CD14-positive monocyte (primary cell): ENCODE measurements around the gene LETM1. TPM values are rescaled to one million over a fixed set of nuclear protein-coding genes. Genes with fewer than 3 reads are reported as not detected.

Experiments used
- DNase-seq, 3 donors: peaks; one replicate each; pipeline ENCODE4 v3.0.0-alpha.2; 2011 to 2022
- H2AFZ ChIP-seq: 2 replicates; pipeline ENCODE4 v1.6.0; 2012; ENCODE audit warnings: mild to moderate bottlenecking, low read depth, low read length, inconsistent platforms; ENCODE audit not compliant: insufficient read depth, poor library complexity, severe bottlenecking
- H3K27ac ChIP-seq, 2 donors: 1 replicate in 1 of 2; 2 replicates in 1 of 2; pipeline ENCODE4 v1.5.1; 2012 to 2013; ENCODE audit warnings: low read length in 2 of 2, control low read depth in 1 of 2, inconsistent platforms in 1 of 2, low read depth in 1 of 2, mild to moderate bottlenecking in 1 of 2
- H3K27me3 ChIP-seq, 2 donors: one replicate each; pipeline versions ENCODE4 v1.6.0 to v1.6.1; 2011 to 2013; ENCODE audit warnings: low read length in 2 of 2; ENCODE audit not compliant: control insufficient read depth in 2 of 2, insufficient read depth in 2 of 2
- H3K36me3 ChIP-seq, 2 donors: replicated peaks in 1 of 2; 1 replicate in 1 of 2; 2 replicates in 1 of 2; pipeline versions ENCODE4 v1.5.1 to v1.6.1; 2012 to 2013; ENCODE audit warnings: low read length in 2 of 2, control low read depth in 1 of 2, inconsistent platforms in 1 of 2, mild to moderate bottlenecking in 1 of 2; ENCODE audit not compliant: insufficient read depth in 2 of 2, control insufficient read depth in 1 of 2
- H3K4me1 ChIP-seq, 2 donors: 1 replicate in 1 of 2; 2 replicates in 1 of 2; pipeline versions ENCODE4 v1.5.1 to v1.6.1; 2012 to 2013; ENCODE audit warnings: low read length in 2 of 2, control low read depth in 1 of 2, inconsistent platforms in 1 of 2, mild to moderate bottlenecking in 1 of 2, moderate library complexity in 1 of 2; ENCODE audit not compliant: insufficient read depth in 2 of 2, control insufficient read depth in 1 of 2
- H3K4me2 ChIP-seq: replicated peaks from 2 replicates; pipeline ENCODE3; 2012; ENCODE audit warnings: low read length, moderate library complexity, mild to moderate bottlenecking; ENCODE audit not compliant: poor library complexity, severe bottlenecking; ENCODE audit errors: extremely low read depth
- H3K4me3 ChIP-seq, 3 experiments: fragments of 200-600 bp in 1 of 3; sonication (generic) in 1 of 3; replicated peaks in 1 of 3; 1 replicate in 2 of 3; 2 replicates in 1 of 3; pipeline ENCODE4 v1.5.1; 2011 to 2013; ENCODE audit warnings: low read length in 3 of 3, mild to moderate bottlenecking in 3 of 3, control low read depth in 2 of 3, low read depth in 2 of 3, inconsistent platforms in 1 of 3, moderate library complexity in 1 of 3
- H3K79me2 ChIP-seq: 2 replicates; pipeline ENCODE4 v1.6.0; 2012; ENCODE audit warnings: mild to moderate bottlenecking, control low read depth, inconsistent platforms, low read length, moderate library complexity; ENCODE audit not compliant: insufficient read depth
- H3K9ac ChIP-seq: 2 replicates; pipeline ENCODE4 v1.6.0; 2017; ENCODE audit warnings: low read length, mild to moderate bottlenecking; ENCODE audit not compliant: insufficient read depth, poor library complexity, severe bottlenecking
- H3K9me3 ChIP-seq, 2 donors: replicated peaks in 1 of 2; 1 replicate in 1 of 2; 2 replicates in 1 of 2; pipeline versions ENCODE4 v1.5.1 to v1.6.1; 2012 to 2013; ENCODE audit warnings: low read length in 2 of 2, control low read depth in 1 of 2; ENCODE audit not compliant: control insufficient read depth in 1 of 2, insufficient read depth in 1 of 2
- H4K20me1 ChIP-seq: 2 replicates; pipeline ENCODE4 v1.6.0; 2012; ENCODE audit warnings: mild to moderate bottlenecking, low read length, control low read depth, moderate library complexity; ENCODE audit not compliant: insufficient read depth
- H3K27ac Mint-ChIP-seq, 7 donors: one replicate each; pipeline ENCODE4 v1.8.0; 2020; ENCODE audit warnings: mild to moderate bottlenecking in 7 of 7, mixed read lengths in 7 of 7, moderate library complexity in 6 of 7, inconsistent platforms in 2 of 7
- H3K27me3 Mint-ChIP-seq, 3 donors: one replicate each; pipeline ENCODE4 v1.8.0; 2021 to 2022; ENCODE audit warnings: low read depth in 3 of 3, mild to moderate bottlenecking in 3 of 3, mixed read lengths in 3 of 3, moderate library complexity in 3 of 3, inconsistent platforms in 1 of 3
- H3K36me3 Mint-ChIP-seq, 2 donors: one replicate each; pipeline ENCODE4 v1.8.0; 2020; ENCODE audit warnings: mixed read lengths in 2 of 2, inconsistent platforms in 1 of 2, mild to moderate bottlenecking in 1 of 2
- H3K4me1 Mint-ChIP-seq: one replicate; pipeline ENCODE4 v1.8.0; 2020; ENCODE audit warnings: mild to moderate bottlenecking, mixed read lengths
- H3K4me3 Mint-ChIP-seq, 2 donors: one replicate each; pipeline ENCODE4 v1.8.0; 2020; ENCODE audit warnings: mild to moderate bottlenecking in 2 of 2, mixed read lengths in 2 of 2, moderate library complexity in 1 of 2
- H3K9me3 Mint-ChIP-seq, 7 donors: one replicate each; pipeline ENCODE4 v1.8.0; 2020 to 2022; ENCODE audit warnings: mixed read lengths in 7 of 7, mild to moderate bottlenecking in 6 of 7, moderate library complexity in 6 of 7, inconsistent platforms in 2 of 7
- WGBS: methylation state at CpG from one replicate; pipeline ENCODE4 v1.1.5; 2013; ENCODE audit warnings: missing lambda C conversion rate; ENCODE audit not compliant: insufficient coverage; 5-methylcytosine and 5-hydroxymethylcytosine counted together
- intact Hi-C, 2 donors: fragments of 100-400 bp; cut with micrococcal nuclease; formaldehyde crosslinking; loops; one replicate each; pipeline versions ENCODE4 v1.15.0 to v1.15.1; 2023
- polyA plus RNA-seq, 3 donors: library from polyadenylated mRNA; depleted of rRNA in 1 of 3; unstranded in 2 of 3; stranded (reverse) in 1 of 3; fragments of 300-500 nt in 2 of 3; fragments of >200 nt in 1 of 3; fragmentation: Illumina TruSeq in 2 of 3; gene quantifications; 1 replicate in 2 of 3; 2 replicates in 1 of 3; pipeline ENCODE4 v1.2.3, GENCODE V29; 2012 to 2021
- TF ChIP-seq, protein P1 (sequence below): fragments of 200-600 bp; IDR thresholded peaks from one replicate; pipeline ENCODE4 v1.8.0; 2022; ENCODE audit warnings: antibody characterized with exemption, mild to moderate bottlenecking

Gene LETM1
- polyA plus RNA-seq, 3 donors = 6.2 to 18.6 (median 9.0) TPM

GRCh38 chr4:1808851-1809753 is 46.9 kb downstream of the LETM1 start:
- no peak overlapping the region for H3K4me3 Mint-ChIP-seq
- H3K27ac Mint-ChIP-seq = no peak overlapping the region

GRCh38 chr4:1808396-1808795 is 47.6 kb downstream of the LETM1 start:
- Histone ChIP-seq H3K27ac (no peak overlapping the region), H3K4me1 (no peaks in the 10 kb centered on the region), H3K36me3 (peaks cover 5 to 11% of the 10 kb centered on the region in 2 donors), H4K20me1 (peaks cover 9% of the 10 kb centered on the region), H3K79me2 (no peaks in the 10 kb centered on the region), H3K9me3 (no peaks in the 10 kb centered on the region), H3K4me3 (no peak overlapping the region), H3K4me2 (no peak overlapping the region), H2AFZ (no peak overlapping the region), H3K9ac (no peak overlapping the region), H3K27me3 (no peaks in the 10 kb centered on the region)
- H3K27me3 Mint-ChIP-seq = peaks cover 0 to 6% (median 4%) of the 10 kb centered on the region in 3 donors
- WGBS = 80% methylated on average over 2 of the region's 6 CpGs
- H3K27ac Mint-ChIP-seq = no peak overlapping the region
- intact Hi-C loops = loop anchor here in 1 of 2 donors (5.0 kb wide), 1 partner anchor 56 kb away; no protein-coding TSS in a partner anchor
- no peak for DNase-seq
- no peaks in the 10 kb centered on the region for H3K4me1 Mint-ChIP-seq
- H3K4me3 Mint-ChIP-seq = no peak overlapping the region
- peaks cover 0 to 2% (median 0%) of the 10 kb centered on the region in 7 donors for H3K9me3 Mint-ChIP-seq
- H3K36me3 Mint-ChIP-seq = peaks cover 5 to 19% of the 10 kb centered on the region in 2 donors
- TF ChIP-seq, protein P1, sequence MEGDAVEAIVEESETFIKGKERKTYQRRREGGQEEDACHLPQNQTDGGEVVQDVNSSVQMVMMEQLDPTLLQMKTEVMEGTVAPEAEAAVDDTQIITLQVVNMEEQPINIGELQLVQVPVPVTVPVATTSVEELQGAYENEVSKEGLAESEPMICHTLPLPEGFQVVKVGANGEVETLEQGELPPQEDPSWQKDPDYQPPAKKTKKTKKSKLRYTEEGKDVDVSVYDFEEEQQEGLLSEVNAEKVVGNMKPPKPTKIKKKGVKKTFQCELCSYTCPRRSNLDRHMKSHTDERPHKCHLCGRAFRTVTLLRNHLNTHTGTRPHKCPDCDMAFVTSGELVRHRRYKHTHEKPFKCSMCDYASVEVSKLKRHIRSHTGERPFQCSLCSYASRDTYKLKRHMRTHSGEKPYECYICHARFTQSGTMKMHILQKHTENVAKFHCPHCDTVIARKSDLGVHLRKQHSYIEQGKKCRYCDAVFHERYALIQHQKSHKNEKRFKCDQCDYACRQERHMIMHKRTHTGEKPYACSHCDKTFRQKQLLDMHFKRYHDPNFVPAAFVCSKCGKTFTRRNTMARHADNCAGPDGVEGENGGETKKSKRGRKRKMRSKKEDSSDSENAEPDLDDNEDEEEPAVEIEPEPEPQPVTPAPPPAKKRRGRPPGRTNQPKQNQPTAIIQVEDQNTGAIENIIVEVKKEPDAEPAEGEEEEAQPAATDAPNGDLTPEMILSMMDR = no peak

More at GRCh38 chr4:1808851-1809753, 46.9 kb downstream of the LETM1 start:
- Mint-ChIP-seq H3K4me1 (no peaks in the 10 kb centered on the region), H3K36me3 (peaks cover 11 to 25% of the 10 kb centered on the region in 2 donors), H3K27me3 (peaks cover 0 to 6% (median 4%) of the 10 kb centered on the region in 3 donors), H3K9me3 (no peaks in the 10 kb centered on the region)
- no peaks in the 10 kb centered on the region for H3K79me2 ChIP-seq
- H3K4me2 ChIP-seq = no peak overlapping the region
- TF ChIP-seq, protein P1 = no peak
- no peak overlapping the region for H3K4me3 ChIP-seq
- no peaks in the 10 kb centered on the region for H3K9me3 ChIP-seq
- H3K4me1 ChIP-seq = no peaks in the 10 kb centered on the region
- peaks cover 11 to 18% of the 10 kb centered on the region in 2 donors for H3K36me3 ChIP-seq
- H2AFZ ChIP-seq = no peak overlapping the region
- H3K9ac ChIP-seq = no peak overlapping the region
- H3K27me3 ChIP-seq = no peaks in the 10 kb centered on the region
- intact Hi-C loops = loop anchor here in 1 of 2 donors (5.0 kb wide), 1 partner anchor 57 kb away; no protein-coding TSS in a partner anchor
- DNase-seq = no peak
- H3K27ac ChIP-seq = no peak overlapping the region
- peaks cover 9% of the 10 kb centered on the region for H4K20me1 ChIP-seq
- 90% methylated on average over 7 of the region's 11 CpGs for WGBS
